Nephron (organoid): Measurements from ENCODE around the gene CENPP.

Experiments
- H3K27ac Mint-ChIP-seq, 3 experiments: 2 replicates each; pipeline ENCODE4 v1.8.0; 2020; ENCODE audit warnings: mixed read lengths in 3 of 3, mild to moderate bottlenecking in 2 of 3, moderate library complexity in 1 of 3
- H3K27me3 Mint-ChIP-seq: 2 replicates; pipeline ENCODE4 v1.8.0; 2021; ENCODE audit warnings: low read depth, mild to moderate bottlenecking, moderate library complexity, mixed read lengths
- H3K36me3 Mint-ChIP-seq: 2 replicates; pipeline ENCODE4 v1.8.0; 2020; ENCODE audit warnings: low read depth, mixed read lengths
- H3K4me1 Mint-ChIP-seq: 2 replicates; pipeline ENCODE4 v1.8.0; 2020; ENCODE audit warnings: mixed read lengths
- H3K4me3 Mint-ChIP-seq, 3 experiments: 2 replicates each; pipeline ENCODE4 v1.8.0; 2020; ENCODE audit warnings: mild to moderate bottlenecking in 3 of 3, mixed read lengths in 3 of 3, moderate library complexity in 2 of 3
- H3K9me3 Mint-ChIP-seq: 2 replicates; pipeline ENCODE4 v1.8.0; 2020; ENCODE audit warnings: mixed read lengths
- TF ChIP-seq, protein P1 (sequence below), 3 experiments: fragments of 200-600 bp; sonication (generic); IDR thresholded peaks; one replicate each; pipeline ENCODE4 v1.5.0; 2021; ENCODE audit warnings: antibody characterized with exemption in 3 of 3; ENCODE audit not compliant: unreplicated experiment in 3 of 3

CENPP gene

GRCh38 chr9:92429836-92430235, 104.1 kb downstream of the CENPP start:
- Mint-ChIP-seq H3K27me3 (no peaks in the 10 kb centered on the region), H3K36me3 (no peaks in the 10 kb centered on the region), H3K4me1 (peaks cover 51% of the 10 kb centered on the region), H3K9me3 (no peaks in the 10 kb centered on the region), H3K27ac (peak overlapping the region; percentile 40 to 78 (median 78)), H3K4me3 (no peak overlapping the region)
- TF ChIP-seq, protein P1, sequence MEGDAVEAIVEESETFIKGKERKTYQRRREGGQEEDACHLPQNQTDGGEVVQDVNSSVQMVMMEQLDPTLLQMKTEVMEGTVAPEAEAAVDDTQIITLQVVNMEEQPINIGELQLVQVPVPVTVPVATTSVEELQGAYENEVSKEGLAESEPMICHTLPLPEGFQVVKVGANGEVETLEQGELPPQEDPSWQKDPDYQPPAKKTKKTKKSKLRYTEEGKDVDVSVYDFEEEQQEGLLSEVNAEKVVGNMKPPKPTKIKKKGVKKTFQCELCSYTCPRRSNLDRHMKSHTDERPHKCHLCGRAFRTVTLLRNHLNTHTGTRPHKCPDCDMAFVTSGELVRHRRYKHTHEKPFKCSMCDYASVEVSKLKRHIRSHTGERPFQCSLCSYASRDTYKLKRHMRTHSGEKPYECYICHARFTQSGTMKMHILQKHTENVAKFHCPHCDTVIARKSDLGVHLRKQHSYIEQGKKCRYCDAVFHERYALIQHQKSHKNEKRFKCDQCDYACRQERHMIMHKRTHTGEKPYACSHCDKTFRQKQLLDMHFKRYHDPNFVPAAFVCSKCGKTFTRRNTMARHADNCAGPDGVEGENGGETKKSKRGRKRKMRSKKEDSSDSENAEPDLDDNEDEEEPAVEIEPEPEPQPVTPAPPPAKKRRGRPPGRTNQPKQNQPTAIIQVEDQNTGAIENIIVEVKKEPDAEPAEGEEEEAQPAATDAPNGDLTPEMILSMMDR (IDR thresholded peaks at IDR 0.05; ENCODE audit: unreplicated experiment in 3 of 3): no peak

DNA sequence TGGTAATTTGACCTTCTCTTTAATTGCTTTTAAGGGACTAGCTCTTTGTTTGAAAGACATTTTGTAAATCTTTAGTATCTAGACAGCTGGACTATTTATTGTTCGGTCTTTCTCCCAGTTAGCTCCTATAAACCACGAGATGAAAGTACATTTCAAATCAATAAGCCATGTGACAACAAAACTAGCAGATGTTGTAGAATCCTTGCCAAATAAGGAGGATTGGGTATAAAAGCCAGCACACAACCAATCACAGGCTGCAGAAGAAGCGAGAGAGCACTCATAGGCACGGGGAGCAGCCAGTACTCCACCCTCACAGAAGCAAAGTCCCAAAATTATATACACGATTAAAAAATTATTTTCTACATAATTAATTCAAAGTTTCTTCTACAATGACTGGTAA, 106.6 kb downstream of the CENPP start:
- Mint-ChIP-seq H3K4me1 (peaks cover 31% of the 10 kb centered on the region), H3K27ac (peak overlapping the region; percentile 76 to 82 (median 76)), H3K36me3 (no peaks in the 10 kb centered on the region), H3K27me3 (no peaks in the 10 kb centered on the region), H3K4me3 (no peak overlapping the region), H3K9me3 (no peaks in the 10 kb centered on the region)
- TF ChIP-seq, protein P1 (IDR thresholded peaks at IDR 0.05; ENCODE audit: unreplicated experiment in 3 of 3): no peak

GRCh38 chr9:92432972-92433548, 107.3 kb downstream of the CENPP start:
- Mint-ChIP-seq H3K36me3 (no peaks in the 10 kb centered on the region), H3K27me3 (no peaks in the 10 kb centered on the region), H3K4me1 (peaks cover 31% of the 10 kb centered on the region), H3K9me3 (peaks cover under 1% of the 10 kb centered on the region), H3K27ac (peak overlapping the region; percentile 76 to 82 (median 76)), H3K4me3 (no peak overlapping the region)
- TF ChIP-seq, protein P1 (IDR thresholded peaks at IDR 0.05; ENCODE audit: unreplicated experiment in 3 of 3): no peak

- H3K27me3 Mint-ChIP-seq: no peaks in the 10 kb centered on the region
- no peak overlapping the region for H3K4me3 Mint-ChIP-seq
- peaks cover 19% of the 10 kb centered on the region for H3K4me1 Mint-ChIP-seq
- peaks cover 4% of the 10 kb centered on the region for H3K9me3 Mint-ChIP-seq
- no peak overlapping the region for H3K27ac Mint-ChIP-seq
- TF ChIP-seq, protein P1 (IDR thresholded peaks at IDR 0.05; ENCODE audit: unreplicated experiment in 3 of 3): no peak
- no peaks in the 10 kb centered on the region for H3K36me3 Mint-ChIP-seq
These were observed 109.5 kb downstream of the CENPP start for GRCh38 chr9:92435263-92435662.

- H3K36me3 Mint-ChIP-seq: no peaks in the 10 kb centered on the region
- H3K4me1 Mint-ChIP-seq: peaks cover 6% of the 10 kb centered on the region
- no peak overlapping the region for H3K27ac Mint-ChIP-seq
- H3K9me3 Mint-ChIP-seq: peaks cover 4% of the 10 kb centered on the region
- H3K4me3 Mint-ChIP-seq: no peak overlapping the region
- TF ChIP-seq, protein P1 (IDR thresholded peaks at IDR 0.05; ENCODE audit: unreplicated experiment in 3 of 3): peak; percentile 38 to 58 (median 45)
- no peaks in the 10 kb centered on the region for H3K27me3 Mint-ChIP-seq
These were observed 113.3 kb downstream of the CENPP start for GRCh38 chr9:92438900-92439526.
